HG02759 (cell line): ENCODE data around the gene RFFL.
A peak's percentile ranks its signal among the peaks of the same experiment; 100 is the strongest.
"Not testable (repeated sequence)": the region's sequence is repeated elsewhere in the genome, so short reads cannot be mapped to it uniquely, and the experiment has no call there.

Experiments used
- ATAC-seq: cut with Tn5 transposase; IDR thresholded peaks from one replicate; pipeline ENCODE4 v1.9.1; 2021; ENCODE audit warnings: mild to moderate bottlenecking, moderate library complexity; ENCODE audit not compliant: unreplicated experiment

RFFL gene

GRCh38 chr17:35051183-35051578 is 12.3 kb downstream of the RFFL start:
- ATAC-seq, result peak; percentile 61

GRCh38 chr17:35050170-35050569 is 13.3 kb downstream of the RFFL start:
- ATAC-seq, result no peak

GRCh38 chr17:35048685-35049379 is 14.7 kb downstream of the RFFL start:
- no peak for ATAC-seq

DNA sequence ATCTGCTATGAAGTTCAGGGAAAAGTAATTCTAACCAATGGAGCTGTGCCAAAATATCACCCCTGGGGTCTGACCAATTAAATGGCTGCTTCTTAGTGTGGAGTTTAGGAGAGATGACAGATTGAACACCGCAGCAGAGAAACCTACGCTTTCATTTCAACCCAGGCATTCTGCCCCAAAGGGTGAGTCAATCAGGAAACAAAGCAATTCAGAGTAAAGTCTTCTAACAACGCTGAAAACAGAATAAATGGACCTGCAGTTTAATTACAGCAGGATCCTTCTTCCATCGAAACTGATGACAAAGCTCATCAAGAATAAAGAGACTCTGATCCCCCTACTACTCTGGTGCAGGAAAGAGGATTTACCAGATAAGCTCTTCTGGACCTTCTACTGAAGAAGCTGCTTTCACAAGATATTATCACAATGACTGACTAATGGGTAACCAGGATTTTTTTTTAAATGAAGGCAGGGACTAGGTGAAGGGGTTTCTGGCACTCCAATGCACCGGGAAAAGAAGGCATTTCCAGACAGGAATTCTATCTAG is 16.7 kb downstream of the RFFL start:
- no peak for ATAC-seq

GRCh38 chr17:35046245-35046644 is 17.3 kb downstream of the RFFL start:
- ATAC-seq, result no peak

GRCh38 chr17:35045458-35045979 is 18.0 kb downstream of the RFFL start:
- ATAC-seq, result not testable (repeated sequence)

- no peak for ATAC-seq
Measured at GRCh38 chr17:35044181-35044580, 19.3 kb downstream of the RFFL start.

DNA sequence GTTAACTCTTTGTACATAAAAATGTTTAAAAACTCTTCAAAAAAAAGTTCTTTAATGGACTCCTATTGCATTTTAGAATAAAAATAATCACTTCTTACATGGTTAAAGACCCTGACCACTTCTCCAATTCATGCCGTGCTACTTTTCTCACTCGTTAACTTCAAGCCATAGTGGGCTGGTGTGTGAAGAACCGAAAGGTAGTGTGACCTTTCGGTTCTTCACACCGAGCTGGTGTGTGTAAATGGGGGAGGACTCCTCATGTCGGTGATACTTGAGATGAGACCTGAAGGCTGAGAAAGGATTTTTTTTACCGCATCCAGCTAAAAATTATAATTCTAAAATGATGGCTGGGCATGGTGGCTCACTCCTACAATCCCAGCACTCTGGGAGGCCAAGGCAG is 22.1 kb downstream of the RFFL start:
- no peak for ATAC-seq

- no peak for ATAC-seq
Measured at GRCh38 chr17:35038453-35038852, 25.1 kb downstream of the RFFL start.

DNA sequence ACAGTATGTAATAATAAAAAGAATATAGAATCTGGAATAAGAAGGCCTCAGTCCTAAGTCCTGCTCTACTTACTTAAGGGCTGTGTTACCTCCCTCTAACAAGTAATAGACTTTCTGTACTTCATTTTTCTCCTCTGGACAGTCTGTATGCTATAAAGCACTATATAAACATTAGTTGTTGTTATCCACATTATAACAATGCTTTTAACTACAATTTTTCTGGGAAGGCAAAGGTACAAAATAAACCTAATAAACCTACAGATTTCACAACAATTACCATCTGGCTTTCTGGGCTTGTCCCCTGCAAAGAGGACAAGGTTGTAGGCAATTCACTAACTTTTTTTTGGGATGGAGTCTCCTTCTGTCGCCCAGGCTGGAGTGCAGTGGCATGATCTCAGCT is 32.7 kb downstream of the RFFL start:
- no peak for ATAC-seq

GRCh38 chr17:35028531-35029262 is 34.8 kb downstream of the RFFL start:
- ATAC-seq, result no peak

- ATAC-seq, result not testable (repeated sequence)
Measured at GRCh38 chr17:35028097-35028496, 35.4 kb downstream of the RFFL start.

DNA sequence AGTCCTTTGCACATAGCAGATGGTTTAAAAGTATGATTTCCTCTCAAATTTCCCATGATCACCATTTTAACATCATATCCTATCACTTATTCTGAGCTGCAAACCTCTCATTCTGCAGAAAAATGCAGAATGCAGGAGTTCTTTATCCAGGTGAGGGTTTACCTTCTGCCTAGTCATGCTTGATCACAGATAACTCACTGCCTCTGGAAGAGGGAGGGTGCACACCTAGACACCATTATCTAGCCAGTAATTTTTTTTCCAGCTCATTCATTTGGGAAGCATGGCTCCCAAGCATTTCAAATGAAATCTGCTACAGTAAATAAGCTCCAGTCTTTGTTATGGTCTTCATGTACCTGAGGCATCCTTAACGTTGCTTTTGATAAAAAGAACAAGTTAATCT is 38.0 kb downstream of the RFFL start:
- ATAC-seq, result no peak

DNA sequence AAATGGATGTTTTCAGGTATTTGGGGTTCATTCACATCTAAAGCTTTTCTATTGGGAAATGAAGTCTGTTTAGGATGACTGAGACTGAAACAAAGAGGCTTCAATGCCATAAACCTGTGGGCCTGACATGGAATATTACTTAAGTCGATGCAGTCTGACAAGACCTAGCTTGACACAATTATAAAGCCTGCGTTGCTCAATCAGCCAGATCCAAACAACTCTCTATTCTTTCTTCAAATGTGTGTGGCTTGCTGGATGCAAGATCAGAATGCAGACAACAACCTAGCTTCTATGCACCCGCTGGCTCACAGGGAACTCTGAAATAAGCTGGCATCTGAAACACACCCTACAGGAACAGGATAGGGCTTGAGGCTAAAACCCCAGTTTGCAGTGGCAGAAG is 40.0 kb downstream of the RFFL start:
- ATAC-seq, result no peak

GRCh38 chr17:35022536-35023063 is 40.9 kb downstream of the RFFL start:
- ATAC-seq, result peak; percentile 77

DNA sequence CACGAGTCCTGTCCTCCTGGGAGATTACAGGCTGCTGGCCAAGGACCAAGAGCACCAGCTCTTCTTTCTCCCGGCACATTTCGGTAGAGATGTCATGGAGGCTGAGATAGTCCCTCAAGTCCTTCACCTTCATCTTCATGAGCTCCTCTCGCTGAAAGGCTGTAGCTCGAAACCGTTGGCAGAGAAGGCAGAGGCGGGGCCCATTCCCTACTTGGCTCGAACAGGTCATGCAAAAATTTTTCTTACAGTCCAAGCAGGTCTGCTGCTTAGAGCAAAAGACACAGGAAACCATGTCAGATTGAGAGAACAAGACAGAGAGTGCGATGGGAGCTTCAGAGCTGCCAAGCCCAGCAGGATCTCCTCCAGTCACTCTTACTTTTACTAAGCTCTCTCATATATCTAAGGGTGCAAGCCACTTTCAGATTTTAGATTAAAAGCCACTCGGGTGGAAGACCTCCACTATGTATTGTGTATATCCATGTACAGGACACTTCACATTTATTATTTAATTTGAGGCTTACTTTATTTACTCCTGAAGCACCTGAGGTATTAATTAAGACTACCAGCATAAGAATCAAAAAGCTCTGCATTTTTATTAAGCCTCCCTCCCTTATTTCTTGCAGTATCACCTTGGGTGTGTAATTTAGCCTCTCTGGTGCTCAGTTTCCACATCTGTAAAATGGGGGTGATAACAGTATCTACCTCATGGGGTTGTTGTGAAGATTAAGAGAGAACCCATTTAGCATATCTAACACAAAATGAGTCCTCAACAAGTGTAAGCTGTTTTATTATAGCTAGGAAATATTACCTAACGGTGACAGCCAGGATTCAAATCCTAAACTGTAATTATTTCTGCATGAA is 41.8 kb downstream of the RFFL start:
- no peak for ATAC-seq

DNA sequence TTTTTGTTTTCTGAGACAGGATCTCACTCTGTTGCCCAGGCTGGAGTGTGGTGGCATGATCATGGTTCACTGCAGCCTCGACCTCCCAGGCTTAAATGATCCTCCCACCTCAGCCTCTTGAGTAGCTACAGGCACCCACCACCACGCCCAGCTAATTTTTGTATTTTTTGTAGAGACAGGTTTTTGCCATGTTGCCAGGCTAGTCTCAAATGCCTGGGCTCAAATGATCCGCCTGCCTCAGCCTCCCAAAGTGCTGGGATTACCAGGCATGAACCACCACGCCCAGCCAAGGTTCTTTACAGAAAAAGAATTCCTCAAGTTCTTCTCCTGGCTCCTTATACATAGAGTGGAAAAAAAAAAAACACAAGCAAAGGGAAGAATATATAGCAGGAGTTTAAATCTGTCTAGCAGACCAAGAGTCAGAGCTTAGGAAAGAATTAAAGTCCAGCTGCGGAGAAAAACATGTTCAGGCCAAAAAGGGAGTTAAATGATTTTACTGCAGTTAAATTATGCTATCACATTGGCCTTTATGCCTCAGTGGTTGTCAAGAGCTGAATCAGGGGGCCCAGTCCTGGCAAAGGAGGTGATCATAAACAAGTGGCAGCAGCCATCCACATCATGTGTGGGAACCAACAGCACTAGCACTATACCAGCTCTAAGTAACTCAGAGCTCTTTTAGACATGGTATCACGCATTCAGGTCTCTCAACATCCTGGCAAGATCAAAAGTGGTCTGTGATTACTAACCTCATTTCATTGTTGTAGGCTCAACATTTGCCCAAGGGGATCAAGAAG is 43.9 kb downstream of the RFFL start:
- no peak for ATAC-seq

- no peak for ATAC-seq
Measured at GRCh38 chr17:35018814-35019213, 44.7 kb downstream of the RFFL start.

DNA sequence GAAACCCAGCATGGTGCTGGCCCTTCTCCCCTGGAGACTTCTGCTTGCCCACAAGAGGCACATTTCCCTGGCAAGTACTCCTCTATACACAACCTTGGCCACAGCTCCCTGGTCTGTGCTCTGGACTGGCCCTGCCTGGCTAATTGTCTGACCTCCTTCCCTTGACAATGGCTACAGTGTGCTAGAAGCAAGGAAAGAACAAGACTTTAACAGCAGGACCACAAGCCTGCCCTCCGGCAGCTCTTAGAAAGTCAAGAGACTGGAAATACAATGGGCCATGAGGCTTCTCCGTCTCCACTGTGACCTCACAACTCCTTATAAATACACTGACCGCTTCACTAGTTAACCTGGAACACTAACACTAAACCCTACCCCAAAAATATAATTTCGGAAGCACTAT is 46.5 kb downstream of the RFFL start:
- ATAC-seq, result no peak

DNA sequence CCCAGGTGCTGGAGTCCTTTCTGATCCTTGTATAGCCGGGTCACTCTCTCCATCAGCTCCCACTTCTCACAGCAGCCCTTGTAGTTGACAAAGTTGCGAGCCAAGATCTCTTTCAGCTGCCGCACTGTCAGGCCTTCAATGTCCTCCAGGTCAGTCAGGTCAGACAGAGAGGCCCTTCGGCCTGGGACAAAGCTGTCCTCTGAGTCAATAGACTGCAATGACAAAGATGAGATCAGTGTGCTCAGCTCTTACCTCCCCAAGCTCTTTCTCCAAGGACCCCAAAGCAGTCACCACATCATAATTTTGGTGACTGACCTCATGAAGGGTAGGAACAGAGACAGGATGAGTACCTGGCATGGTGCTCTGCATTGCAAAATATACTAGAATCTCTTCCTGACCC is 47.1 kb downstream of the RFFL start:
- ATAC-seq, result no peak
